HepG2 (cell line): ENCODE results near the gene TBX3. TPM values are rescaled to one million over a fixed set of nuclear protein-coding genes. Genes with fewer than 3 reads are reported as not detected.

Experiments
- AKAP8 ChIP-seq: sonication (generic); formaldehyde crosslinking; IDR thresholded peaks from 2 replicates; pipeline ENCODE4 v1.5.1; 2020; ENCODE audit warnings: mild to moderate bottlenecking, missing genetic modification reagents
- ARNTL ChIP-seq: sonication (generic); formaldehyde crosslinking; IDR thresholded peaks from 2 replicates; pipeline ENCODE4 v1.4.0; 2020; ENCODE audit warnings: mild to moderate bottlenecking, missing genetic modification reagents
- EEA1 ChIP-seq: sonication (generic); formaldehyde crosslinking; IDR thresholded peaks from 2 replicates; pipeline ENCODE4 v1.5.1; 2020; ENCODE audit warnings: mild to moderate bottlenecking, missing genetic modification reagents, borderline replicate concordance
- ETV5 ChIP-seq: IDR thresholded peaks from 2 replicates; pipeline ENCODE4 v1.6.1; 2018; ENCODE audit warnings: missing biosample characterization, missing genetic modification reagents, inconsistent platforms, borderline replicate concordance
- IRF1 ChIP-seq: sonication (generic); formaldehyde crosslinking; IDR thresholded peaks from 2 replicates; pipeline ENCODE4 v1.4.0; 2020; ENCODE audit warnings: low read depth, mild to moderate bottlenecking, missing genetic modification reagents
- IRX3 ChIP-seq: sonication (generic); formaldehyde crosslinking; IDR thresholded peaks from 2 replicates; pipeline ENCODE4 v1.8.1; 2023; ENCODE audit warnings: mild to moderate bottlenecking, low read depth, missing genetic modification reagents, borderline replicate concordance
- JUN ChIP-seq: sonication (generic); formaldehyde crosslinking; IDR thresholded peaks from 2 replicates; pipeline ENCODE4 v1.4.0; 2020; ENCODE audit warnings: mild to moderate bottlenecking, missing genetic modification reagents
- NCOA1 ChIP-seq: sonication (generic); formaldehyde crosslinking; IDR thresholded peaks from 2 replicates; pipeline ENCODE4 v1.9.0; 2021; ENCODE audit warnings: missing genetic modification reagents
- NPAS2 ChIP-seq: sonication (generic); formaldehyde crosslinking; IDR thresholded peaks from 2 replicates; pipeline ENCODE4 v1.8.0; 2022; ENCODE audit warnings: mild to moderate bottlenecking, missing genetic modification reagents, borderline replicate concordance
- TGIF2 ChIP-seq: IDR thresholded peaks from 2 replicates; pipeline ENCODE4 v1.6.1; 2016; ENCODE audit warnings: control low read depth, missing compliant biosample characterization
- ZBTB46 ChIP-seq: sonication (generic); formaldehyde crosslinking; IDR thresholded peaks from 2 replicates; pipeline ENCODE4 v1.4.0; 2020; ENCODE audit warnings: mild to moderate bottlenecking, missing genetic modification reagents, borderline replicate concordance
- ZFAT ChIP-seq: sonication (generic); formaldehyde crosslinking; conservative IDR thresholded peaks from 2 replicates; pipeline ENCODE4 v1.8.1; 2023; ENCODE audit warnings: missing genetic modification reagents, inconsistent platforms
- ZNF556 ChIP-seq: sonication (generic); formaldehyde crosslinking; IDR thresholded peaks from 2 replicates; pipeline ENCODE4 v1.4.0; 2020; ENCODE audit warnings: mild to moderate bottlenecking, missing genetic modification reagents, borderline replicate concordance
- ZNF709 ChIP-seq: sonication (generic); formaldehyde crosslinking; IDR thresholded peaks from 2 replicates; pipeline ENCODE4 v1.5.0; 2020; ENCODE audit warnings: mild to moderate bottlenecking, missing genetic modification reagents
- ZNF770 ChIP-seq: sonication (generic); formaldehyde crosslinking; IDR thresholded peaks from 2 replicates; pipeline ENCODE4 v1.5.0; 2020; ENCODE audit warnings: mild to moderate bottlenecking, missing genetic modification reagents
- polyA plus RNA-seq, 8 experiments: library from polyadenylated mRNA; depleted of rRNA in 3 of 8; stranded (reverse) in 7 of 8; unstranded in 1 of 8; fragments of >200 nt; fragmentation: Illumina TruSeq in 4 of 8; extraction: Trizol in 4 of 8; gene quantifications; 2 replicates each; pipeline versions ENCODE4 v1.2.1 to v1.2.3, GENCODE V29; 2011 to 2016; ENCODE audit warnings: low read depth in 4 of 8, missing spikeins in 1 of 8, mixed read lengths in 1 of 8; ENCODE audit not compliant: insufficient read depth in 1 of 8
- total RNA-seq, 5 experiments: library from RNA; depleted of rRNA; stranded (reverse); fragments of >200 nt; fragmentation: Illumina TruSeq; extraction: Trizol; gene quantifications; 2 replicates each; pipeline ENCODE4 v1.2.3, GENCODE V29; 2016; ENCODE audit warnings: low read depth in 1 of 5
- TF ChIP-seq, protein P1 (sequence below): IDR thresholded peaks from 2 replicates; pipeline ENCODE4 v1.6.1; 2016
- TF ChIP-seq, protein P2 (sequence below): sonication (generic); formaldehyde crosslinking; IDR thresholded peaks from 2 replicates; pipeline ENCODE4 v1.8.1; 2023; ENCODE audit warnings: missing genetic modification reagents, inconsistent platforms, borderline replicate concordance
- TF ChIP-seq, protein P3 (sequence below): sonication (generic); formaldehyde crosslinking; IDR thresholded peaks from 2 replicates; pipeline ENCODE4 v1.5.1; 2020; ENCODE audit warnings: missing genetic modification reagents, mild to moderate bottlenecking, borderline replicate concordance

TBX3 gene
- total and polyA plus RNA-seq, 2 of the 13 experiments (the other 11 are each of a cell fraction or from before 2014, with no cell fraction given), result 27.1 to 42.4 TPM

DNA sequence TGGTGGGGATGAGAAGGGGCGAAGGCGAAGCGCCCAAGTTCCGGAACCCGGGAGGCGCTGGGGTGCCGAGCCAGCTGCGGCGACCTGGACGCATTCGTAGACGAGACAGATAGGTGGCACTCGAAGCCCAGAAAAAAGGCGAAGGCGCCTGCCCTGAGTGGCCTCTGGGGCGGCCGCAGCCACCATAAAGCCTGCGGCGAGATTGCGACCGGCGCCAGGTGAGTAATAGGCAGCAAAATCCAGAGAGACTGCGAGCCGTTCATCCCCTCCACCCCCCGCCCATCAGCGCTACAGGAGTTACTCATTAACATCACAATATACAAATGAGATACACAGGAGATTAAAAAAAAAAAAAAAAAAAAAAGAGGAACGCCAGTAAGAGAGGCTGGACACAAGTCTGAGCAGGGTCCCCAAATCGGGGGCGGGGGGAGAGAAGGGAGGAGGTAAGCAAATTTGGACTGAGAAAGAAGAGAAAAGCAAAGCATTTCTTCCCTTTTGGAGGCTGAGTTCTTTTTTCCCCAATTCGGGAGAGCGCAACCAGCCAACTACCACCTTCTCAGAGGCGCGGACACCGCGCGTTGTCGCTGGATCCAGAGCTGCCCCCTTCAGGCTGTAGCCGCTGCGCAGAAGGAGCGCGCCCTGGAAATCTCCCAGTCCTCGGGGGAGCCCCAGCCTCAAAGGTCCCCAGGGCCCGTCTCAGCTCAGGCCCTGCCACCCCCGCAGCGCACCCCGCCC, 15.7 kb downstream of the TBX3 start (continued):
- TF ChIP-seq IRX3 (no peak), ETV5 (CRISPR knock-in tag) (peak; percentile 43; the same call in 1 of the 2 replicates), ARNTL (CRISPR knock-in tag) (no peak), NPAS2 (CRISPR knock-in tag) (no peak), IRF1 (CRISPR knock-in tag) (no peak), ZNF770 (CRISPR knock-in tag) (no peak), EEA1 (CRISPR knock-in tag) (no peak), NCOA1 (CRISPR knock-in tag) (no peak), ZNF709 (no peak), JUN (no peak), TGIF2 (CRISPR knock-in tag) (no peak; the same call in 1 of the 2 replicates), ZNF556 (CRISPR knock-in tag) (no peak; the same call in 1 of the 2 replicates), AKAP8 (CRISPR knock-in tag) (no peak), ZFAT (CRISPR knock-in tag) (no peak), ZBTB46 (no peak)
- TF ChIP-seq, protein P1, sequence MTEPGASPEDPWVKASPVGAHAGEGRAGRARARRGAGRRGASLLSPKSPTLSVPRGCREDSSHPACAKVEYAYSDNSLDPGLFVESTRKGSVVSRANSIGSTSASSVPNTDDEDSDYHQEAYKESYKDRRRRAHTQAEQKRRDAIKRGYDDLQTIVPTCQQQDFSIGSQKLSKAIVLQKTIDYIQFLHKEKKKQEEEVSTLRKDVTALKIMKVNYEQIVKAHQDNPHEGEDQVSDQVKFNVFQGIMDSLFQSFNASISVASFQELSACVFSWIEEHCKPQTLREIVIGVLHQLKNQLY (CRISPR knock-in tag), result no peak
- TF ChIP-seq, protein P2, sequence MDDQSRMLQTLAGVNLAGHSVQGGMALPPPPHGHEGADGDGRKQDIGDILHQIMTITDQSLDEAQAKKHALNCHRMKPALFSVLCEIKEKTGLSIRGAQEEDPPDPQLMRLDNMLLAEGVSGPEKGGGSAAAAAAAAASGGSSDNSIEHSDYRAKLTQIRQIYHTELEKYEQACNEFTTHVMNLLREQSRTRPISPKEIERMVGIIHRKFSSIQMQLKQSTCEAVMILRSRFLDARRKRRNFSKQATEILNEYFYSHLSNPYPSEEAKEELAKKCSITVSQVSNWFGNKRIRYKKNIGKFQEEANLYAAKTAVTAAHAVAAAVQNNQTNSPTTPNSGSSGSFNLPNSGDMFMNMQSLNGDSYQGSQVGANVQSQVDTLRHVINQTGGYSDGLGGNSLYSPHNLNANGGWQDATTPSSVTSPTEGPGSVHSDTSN (CRISPR knock-in tag), result no peak
- TF ChIP-seq, protein P3, sequence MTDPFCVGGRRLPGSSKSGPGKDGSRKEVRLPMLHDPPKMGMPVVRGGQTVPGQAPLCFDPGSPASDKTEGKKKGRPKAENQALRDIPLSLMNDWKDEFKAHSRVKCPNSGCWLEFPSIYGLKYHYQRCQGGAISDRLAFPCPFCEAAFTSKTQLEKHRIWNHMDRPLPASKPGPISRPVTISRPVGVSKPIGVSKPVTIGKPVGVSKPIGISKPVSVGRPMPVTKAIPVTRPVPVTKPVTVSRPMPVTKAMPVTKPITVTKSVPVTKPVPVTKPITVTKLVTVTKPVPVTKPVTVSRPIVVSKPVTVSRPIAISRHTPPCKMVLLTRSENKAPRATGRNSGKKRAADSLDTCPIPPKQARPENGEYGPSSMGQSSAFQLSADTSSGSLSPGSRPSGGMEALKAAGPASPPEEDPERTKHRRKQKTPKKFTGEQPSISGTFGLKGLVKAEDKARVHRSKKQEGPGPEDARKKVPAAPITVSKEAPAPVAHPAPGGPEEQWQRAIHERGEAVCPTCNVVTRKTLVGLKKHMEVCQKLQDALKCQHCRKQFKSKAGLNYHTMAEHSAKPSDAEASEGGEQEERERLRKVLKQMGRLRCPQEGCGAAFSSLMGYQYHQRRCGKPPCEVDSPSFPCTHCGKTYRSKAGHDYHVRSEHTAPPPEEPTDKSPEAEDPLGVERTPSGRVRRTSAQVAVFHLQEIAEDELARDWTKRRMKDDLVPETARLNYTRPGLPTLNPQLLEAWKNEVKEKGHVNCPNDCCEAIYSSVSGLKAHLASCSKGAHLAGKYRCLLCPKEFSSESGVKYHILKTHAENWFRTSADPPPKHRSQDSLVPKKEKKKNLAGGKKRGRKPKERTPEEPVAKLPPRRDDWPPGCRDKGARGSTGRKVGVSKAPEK (CRISPR knock-in tag), result peak; percentile 65; the same call in 1 of the 2 replicates
